Measurements from ENCODE around the gene ACSF2.

The ACSF2 gene

DNA sequence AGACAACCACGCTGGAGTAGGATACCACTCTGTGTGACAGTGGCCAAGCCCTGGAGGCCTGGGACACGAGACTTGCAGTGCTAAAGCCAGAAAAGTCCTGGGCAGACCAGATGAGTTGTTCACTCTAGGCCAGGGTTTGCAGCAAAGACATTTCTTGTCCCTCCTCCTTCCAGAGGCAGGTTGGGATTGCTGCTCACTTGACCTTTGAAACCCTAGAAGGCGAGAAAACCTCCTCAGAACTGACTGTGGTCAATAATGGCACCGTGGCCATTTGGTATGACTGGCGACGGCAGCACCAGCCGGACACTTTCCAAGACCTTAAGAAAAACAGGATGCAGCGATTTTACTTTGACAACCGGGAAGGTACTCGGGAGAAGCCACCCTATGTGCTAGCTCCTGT is 96.7 kb downstream of the ACSF2 start:
- ATAC-seq = no peak
- TF ChIP-seq TCF4 (CRISPR knock-in tag; IDR thresholded peaks at IDR 0.05; ENCODE audit: borderline replicate concordance) (no peak), ZFP30 (CRISPR knock-in tag; IDR thresholded peaks at IDR 0.05) (no peak), GLIS3 (CRISPR knock-in tag; IDR thresholded peaks at IDR 0.05) (no peak), ISL1 (CRISPR knock-in tag; IDR thresholded peaks at IDR 0.05) (no peak), ZFP3 (CRISPR knock-in tag; IDR thresholded peaks at IDR 0.05) (no peak), PPARA (CRISPR knock-in tag; IDR thresholded peaks at IDR 0.05; ENCODE audit: borderline replicate concordance) (no peak), RARB (CRISPR knock-in tag; IDR thresholded peaks at IDR 0.05) (no peak), ZNF70 (CRISPR knock-in tag; IDR thresholded peaks at IDR 0.05) (no peak), SNAI2 (CRISPR knock-in tag; IDR thresholded peaks at IDR 0.05) (no peak), ZC3H10 (CRISPR knock-in tag; IDR thresholded peaks at IDR 0.05) (no peak)
- TF ChIP-seq, protein P1, sequence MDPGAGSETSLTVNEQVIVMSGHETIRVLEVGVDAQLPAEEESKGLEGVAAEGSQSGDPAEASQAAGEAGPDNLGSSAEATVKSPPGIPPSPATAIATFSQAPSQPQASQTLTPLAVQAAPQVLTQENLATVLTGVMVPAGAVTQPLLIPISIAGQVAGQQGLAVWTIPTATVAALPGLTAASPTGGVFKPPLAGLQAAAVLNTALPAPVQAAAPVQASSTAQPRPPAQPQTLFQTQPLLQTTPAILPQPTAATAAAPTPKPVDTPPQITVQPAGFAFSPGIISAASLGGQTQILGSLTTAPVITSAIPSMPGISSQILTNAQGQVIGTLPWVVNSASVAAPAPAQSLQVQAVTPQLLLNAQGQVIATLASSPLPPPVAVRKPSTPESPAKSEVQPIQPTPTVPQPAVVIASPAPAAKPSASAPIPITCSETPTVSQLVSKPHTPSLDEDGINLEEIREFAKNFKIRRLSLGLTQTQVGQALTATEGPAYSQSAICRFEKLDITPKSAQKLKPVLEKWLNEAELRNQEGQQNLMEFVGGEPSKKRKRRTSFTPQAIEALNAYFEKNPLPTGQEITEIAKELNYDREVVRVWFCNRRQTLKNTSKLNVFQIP (CRISPR knock-in tag; IDR thresholded peaks at IDR 0.05; ENCODE audit: borderline replicate concordance, low read depth) = no peak
- TF ChIP-seq, protein P2, sequence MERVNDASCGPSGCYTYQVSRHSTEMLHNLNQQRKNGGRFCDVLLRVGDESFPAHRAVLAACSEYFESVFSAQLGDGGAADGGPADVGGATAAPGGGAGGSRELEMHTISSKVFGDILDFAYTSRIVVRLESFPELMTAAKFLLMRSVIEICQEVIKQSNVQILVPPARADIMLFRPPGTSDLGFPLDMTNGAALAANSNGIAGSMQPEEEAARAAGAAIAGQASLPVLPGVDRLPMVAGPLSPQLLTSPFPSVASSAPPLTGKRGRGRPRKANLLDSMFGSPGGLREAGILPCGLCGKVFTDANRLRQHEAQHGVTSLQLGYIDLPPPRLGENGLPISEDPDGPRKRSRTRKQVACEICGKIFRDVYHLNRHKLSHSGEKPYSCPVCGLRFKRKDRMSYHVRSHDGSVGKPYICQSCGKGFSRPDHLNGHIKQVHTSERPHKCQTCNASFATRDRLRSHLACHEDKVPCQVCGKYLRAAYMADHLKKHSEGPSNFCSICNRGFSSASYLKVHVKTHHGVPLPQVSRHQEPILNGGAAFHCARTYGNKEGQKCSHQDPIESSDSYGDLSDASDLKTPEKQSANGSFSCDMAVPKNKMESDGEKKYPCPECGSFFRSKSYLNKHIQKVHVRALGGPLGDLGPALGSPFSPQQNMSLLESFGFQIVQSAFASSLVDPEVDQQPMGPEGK (CRISPR knock-in tag; IDR thresholded peaks at IDR 0.05; ENCODE audit: borderline replicate concordance) = no peak
- TF ChIP-seq, protein P3, sequence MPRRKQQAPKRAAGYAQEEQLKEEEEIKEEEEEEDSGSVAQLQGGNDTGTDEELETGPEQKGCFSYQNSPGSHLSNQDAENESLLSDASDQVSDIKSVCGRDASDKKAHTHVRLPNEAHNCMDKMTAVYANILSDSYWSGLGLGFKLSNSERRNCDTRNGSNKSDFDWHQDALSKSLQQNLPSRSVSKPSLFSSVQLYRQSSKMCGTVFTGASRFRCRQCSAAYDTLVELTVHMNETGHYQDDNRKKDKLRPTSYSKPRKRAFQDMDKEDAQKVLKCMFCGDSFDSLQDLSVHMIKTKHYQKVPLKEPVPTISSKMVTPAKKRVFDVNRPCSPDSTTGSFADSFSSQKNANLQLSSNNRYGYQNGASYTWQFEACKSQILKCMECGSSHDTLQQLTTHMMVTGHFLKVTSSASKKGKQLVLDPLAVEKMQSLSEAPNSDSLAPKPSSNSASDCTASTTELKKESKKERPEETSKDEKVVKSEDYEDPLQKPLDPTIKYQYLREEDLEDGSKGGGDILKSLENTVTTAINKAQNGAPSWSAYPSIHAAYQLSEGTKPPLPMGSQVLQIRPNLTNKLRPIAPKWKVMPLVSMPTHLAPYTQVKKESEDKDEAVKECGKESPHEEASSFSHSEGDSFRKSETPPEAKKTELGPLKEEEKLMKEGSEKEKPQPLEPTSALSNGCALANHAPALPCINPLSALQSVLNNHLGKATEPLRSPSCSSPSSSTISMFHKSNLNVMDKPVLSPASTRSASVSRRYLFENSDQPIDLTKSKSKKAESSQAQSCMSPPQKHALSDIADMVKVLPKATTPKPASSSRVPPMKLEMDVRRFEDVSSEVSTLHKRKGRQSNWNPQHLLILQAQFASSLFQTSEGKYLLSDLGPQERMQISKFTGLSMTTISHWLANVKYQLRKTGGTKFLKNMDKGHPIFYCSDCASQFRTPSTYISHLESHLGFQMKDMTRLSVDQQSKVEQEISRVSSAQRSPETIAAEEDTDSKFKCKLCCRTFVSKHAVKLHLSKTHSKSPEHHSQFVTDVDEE (CRISPR knock-in tag; IDR thresholded peaks at IDR 0.05) = no peak
- TF ChIP-seq, protein P4, sequence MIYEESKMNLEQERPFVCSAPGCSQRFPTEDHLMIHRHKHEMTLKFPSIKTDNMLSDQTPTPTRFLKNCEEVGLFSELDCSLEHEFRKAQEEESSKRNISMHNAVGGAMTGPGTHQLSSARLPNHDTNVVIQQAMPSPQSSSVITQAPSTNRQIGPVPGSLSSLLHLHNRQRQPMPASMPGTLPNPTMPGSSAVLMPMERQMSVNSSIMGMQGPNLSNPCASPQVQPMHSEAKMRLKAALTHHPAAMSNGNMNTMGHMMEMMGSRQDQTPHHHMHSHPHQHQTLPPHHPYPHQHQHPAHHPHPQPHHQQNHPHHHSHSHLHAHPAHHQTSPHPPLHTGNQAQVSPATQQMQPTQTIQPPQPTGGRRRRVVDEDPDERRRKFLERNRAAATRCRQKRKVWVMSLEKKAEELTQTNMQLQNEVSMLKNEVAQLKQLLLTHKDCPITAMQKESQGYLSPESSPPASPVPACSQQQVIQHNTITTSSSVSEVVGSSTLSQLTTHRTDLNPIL (CRISPR knock-in tag; IDR thresholded peaks at IDR 0.05; ENCODE audit: low read depth) = no peak

DNA sequence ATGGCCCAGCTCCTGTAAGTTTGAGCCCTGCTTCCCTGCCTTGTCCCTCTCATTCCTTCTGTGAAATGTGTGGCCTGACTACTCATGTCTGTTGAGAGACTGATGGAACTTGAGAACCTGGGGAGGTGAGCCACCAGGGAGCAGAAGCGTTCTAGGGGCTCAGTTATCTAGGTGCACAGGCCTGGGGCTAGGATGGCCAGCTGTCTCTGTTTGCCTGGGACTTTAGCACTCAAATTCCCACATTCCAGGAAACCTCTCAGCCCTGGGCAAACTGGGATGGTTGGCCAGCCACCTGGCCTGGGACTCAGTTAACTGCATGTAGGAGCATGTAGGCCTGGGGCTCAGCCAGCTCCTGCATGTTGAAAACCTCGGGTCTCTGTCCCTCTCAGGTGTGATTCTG is 97.2 kb downstream of the ACSF2 start:
- no peak for TF ChIP-seq ISL1 (CRISPR knock-in tag; IDR thresholded peaks at IDR 0.05)
- TF ChIP-seq CSDC2 (CRISPR knock-in tag; IDR thresholded peaks at IDR 0.05) = no peak
- TF ChIP-seq PPARA (CRISPR knock-in tag; IDR thresholded peaks at IDR 0.05; ENCODE audit: borderline replicate concordance) = no peak
- no peak for TF ChIP-seq SNAI2 (CRISPR knock-in tag; IDR thresholded peaks at IDR 0.05)
- no peak for TF ChIP-seq ARNTL (CRISPR knock-in tag; IDR thresholded peaks at IDR 0.05; ENCODE audit: borderline replicate concordance, low read depth)
- no peak for TF ChIP-seq ZFP3 (CRISPR knock-in tag; IDR thresholded peaks at IDR 0.05)
- TF ChIP-seq, protein P3 (CRISPR knock-in tag; IDR thresholded peaks at IDR 0.05) = no peak
- no peak for TF ChIP-seq OSR1 (CRISPR knock-in tag; IDR thresholded peaks at IDR 0.05)
- TF ChIP-seq, protein P5, sequence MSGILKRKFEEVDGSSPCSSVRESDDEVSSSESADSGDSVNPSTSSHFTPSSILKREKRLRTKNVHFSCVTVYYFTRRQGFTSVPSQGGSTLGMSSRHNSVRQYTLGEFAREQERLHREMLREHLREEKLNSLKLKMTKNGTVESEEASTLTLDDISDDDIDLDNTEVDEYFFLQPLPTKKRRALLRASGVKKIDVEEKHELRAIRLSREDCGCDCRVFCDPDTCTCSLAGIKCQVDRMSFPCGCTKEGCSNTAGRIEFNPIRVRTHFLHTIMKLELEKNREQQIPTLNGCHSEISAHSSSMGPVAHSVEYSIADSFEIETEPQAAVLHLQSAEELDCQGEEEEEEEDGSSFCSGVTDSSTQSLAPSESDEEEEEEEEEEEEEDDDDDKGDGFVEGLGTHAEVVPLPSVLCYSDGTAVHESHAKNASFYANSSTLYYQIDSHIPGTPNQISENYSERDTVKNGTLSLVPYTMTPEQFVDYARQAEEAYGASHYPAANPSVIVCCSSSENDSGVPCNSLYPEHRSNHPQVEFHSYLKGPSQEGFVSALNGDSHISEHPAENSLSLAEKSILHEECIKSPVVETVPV (CRISPR knock-in tag; IDR thresholded peaks at IDR 0.05) = no peak
- TF ChIP-seq, protein P4 (CRISPR knock-in tag; IDR thresholded peaks at IDR 0.05; ENCODE audit: low read depth) = no peak
- no peak for TF ChIP-seq RARB (CRISPR knock-in tag; IDR thresholded peaks at IDR 0.05)
- no peak for TF ChIP-seq ZC3H10 (CRISPR knock-in tag; IDR thresholded peaks at IDR 0.05)
- no peak for ATAC-seq

Measured in SK-N-SH treated with all-trans-retinoic acid at 6 μM for 48 hours (cell line).